Ovary (tissue), 9 donors: ENCODE results near the gene TRAPPC10. TPM values are rescaled to one million over a fixed set of nuclear protein-coding genes. Genes with fewer than 3 reads are reported as not detected.

Experiments used
- DNase-seq, 5 donors: peaks; one replicate each; pipeline ENCODE4 v3.0.0-alpha.2; 2019 to 2020
- H3K27ac ChIP-seq, 2 donors: fragments of 200-600 bp; one replicate each; pipeline versions ENCODE4 v1.5.1 to v1.8.0; 2019 to 2022
- H3K27me3 ChIP-seq: fragments of 200-600 bp; one replicate; pipeline ENCODE4 v1.8.0; 2022
- H3K36me3 ChIP-seq: fragments of 200-600 bp; sonication (generic); one replicate; pipeline ENCODE4 v1.5.1; 2019
- H3K4me1 ChIP-seq: one replicate; pipeline ENCODE4 v1.8.1; 2013; ENCODE audit warnings: mild to moderate bottlenecking, moderate library complexity; ENCODE audit not compliant: insufficient read depth
- H3K4me3 ChIP-seq: fragments of 200-600 bp; sonication (generic); one replicate; pipeline ENCODE4 v1.5.1; 2017
- H3K9me3 ChIP-seq, 2 donors: fragments of 200-600 bp in 1 of 2; sonication (generic) in 1 of 2; one replicate each; pipeline versions ENCODE4 v1.5.1 to v1.8.1; 2013 to 2019; ENCODE audit warnings: mild to moderate bottlenecking in 1 of 2, moderate library complexity in 1 of 2
- EP300 ChIP-seq: sonication (generic); formaldehyde crosslinking; IDR thresholded peaks from one replicate; pipeline ENCODE4 v1.6.1; 2017; ENCODE audit warnings: antibody characterized with exemption
- POLR2A ChIP-seq: fragments of 450-650 bp; IDR thresholded peaks from one replicate; pipeline ENCODE4 v1.6.1; 2017; ENCODE audit warnings: antibody characterized with exemption, mild to moderate bottlenecking, moderate library complexity
- WGBS, 3 donors: extraction: QIAGEN DNeasy Blood & Tissue Kit in 1 of 3; methylation state at CpG; one replicate each; pipeline versions ENCODE4 v1.1.5 to v1.1.7; 2013 to 2017; 5-methylcytosine and 5-hydroxymethylcytosine counted together
- intact Hi-C, 4 donors: fragments of 100-400 bp; cut with DNase I; formaldehyde crosslinking; loops; one replicate each; pipeline versions ENCODE4 v1.11.0 to v1.15.1; 2022 to 2023
- polyA plus RNA-seq, 2 donors: library from polyadenylated mRNA; stranded (reverse); fragments of 200-250 nt in 1 of 2; fragments of 350-450 nt in 1 of 2; fragmentation: Illumina TruSeq in 1 of 2; extraction: RNeasy Lipid Tissue Mini Kit (QIAGEN cat#74804) in 1 of 2; gene quantifications; one replicate each; pipeline ENCODE4 v1.2.3, GENCODE V29; 2013 to 2014
- total RNA-seq, 7 donors: library from RNA; depleted of rRNA in 2 of 7; stranded (reverse); fragments of >200 nt in 2 of 7; fragmentation: NEBNext Ultra II Directional in 3 of 7; extraction: Animal tissue kit (Norgen Biotek cat#: 25700) in 3 of 7; gene quantifications; one replicate each; pipeline versions ENCODE4 v1.1.0 to v1.2.4, GENCODE V29; 2016 to 2023
- TF ChIP-seq, protein P1 (sequence below), 3 donors: fragments of 450-650 bp in 2 of 3; fragments of 200-600 bp in 1 of 3; IDR thresholded peaks; one replicate each; pipeline versions ENCODE4 v1.5.1 to v1.8.0; 2016 to 2022; ENCODE audit warnings: antibody characterized with exemption in 3 of 3, mild to moderate bottlenecking in 1 of 3
- donor health status: DM: no; HTN: no; CAD: no; lungs with moderate emphysema.
- donor health status: DM: no; HTN: no; CAD: no.
- donor health status: Bipolar disorder and iron deficiency.
- donor health status: DM: yes; HTN: yes; CAD: no.
- donor health status: DM: no; HTN: no; CAD: no.
- donor health status: DM: yes; HTN: yes; CAD: no.

The TRAPPC10 gene
- total and polyA plus RNA-seq, 9 donors, result 7.9 to 30.1 (median 21.3) TPM

- H3K27ac ChIP-seq, result peak overlapping the region; percentile 56 to 76
- H3K4me3 ChIP-seq, result peak overlapping the region; percentile 98
- TF ChIP-seq POLR2A, result no peak
- TF ChIP-seq EP300, result no peak
- TF ChIP-seq, protein P1, sequence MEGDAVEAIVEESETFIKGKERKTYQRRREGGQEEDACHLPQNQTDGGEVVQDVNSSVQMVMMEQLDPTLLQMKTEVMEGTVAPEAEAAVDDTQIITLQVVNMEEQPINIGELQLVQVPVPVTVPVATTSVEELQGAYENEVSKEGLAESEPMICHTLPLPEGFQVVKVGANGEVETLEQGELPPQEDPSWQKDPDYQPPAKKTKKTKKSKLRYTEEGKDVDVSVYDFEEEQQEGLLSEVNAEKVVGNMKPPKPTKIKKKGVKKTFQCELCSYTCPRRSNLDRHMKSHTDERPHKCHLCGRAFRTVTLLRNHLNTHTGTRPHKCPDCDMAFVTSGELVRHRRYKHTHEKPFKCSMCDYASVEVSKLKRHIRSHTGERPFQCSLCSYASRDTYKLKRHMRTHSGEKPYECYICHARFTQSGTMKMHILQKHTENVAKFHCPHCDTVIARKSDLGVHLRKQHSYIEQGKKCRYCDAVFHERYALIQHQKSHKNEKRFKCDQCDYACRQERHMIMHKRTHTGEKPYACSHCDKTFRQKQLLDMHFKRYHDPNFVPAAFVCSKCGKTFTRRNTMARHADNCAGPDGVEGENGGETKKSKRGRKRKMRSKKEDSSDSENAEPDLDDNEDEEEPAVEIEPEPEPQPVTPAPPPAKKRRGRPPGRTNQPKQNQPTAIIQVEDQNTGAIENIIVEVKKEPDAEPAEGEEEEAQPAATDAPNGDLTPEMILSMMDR (IDR thresholded peaks at IDR 0.05), result no peak
- H3K36me3 ChIP-seq, result no peaks in the 10 kb centered on the region
- no peaks in the 10 kb centered on the region for H3K27me3 ChIP-seq
- peak; percentile 28 to 75 (median 68) for DNase-seq
- intact Hi-C loops, result loop anchor here in 1 of 4 donors (5.0 kb wide), 1 partner anchor 40 kb away; no protein-coding TSS in a partner anchor
- no peaks in the 10 kb centered on the region for H3K9me3 ChIP-seq
- no peaks in the 10 kb centered on the region for H3K4me1 ChIP-seq
- WGBS, 3 donors, result 0 to 1% (median 1%) methylated on average over 71 to 87 of the region's 87 CpGs
Measured at GRCh38 chr21:44012474-44013379, 618 bp downstream of the TRAPPC10 start.

DNA sequence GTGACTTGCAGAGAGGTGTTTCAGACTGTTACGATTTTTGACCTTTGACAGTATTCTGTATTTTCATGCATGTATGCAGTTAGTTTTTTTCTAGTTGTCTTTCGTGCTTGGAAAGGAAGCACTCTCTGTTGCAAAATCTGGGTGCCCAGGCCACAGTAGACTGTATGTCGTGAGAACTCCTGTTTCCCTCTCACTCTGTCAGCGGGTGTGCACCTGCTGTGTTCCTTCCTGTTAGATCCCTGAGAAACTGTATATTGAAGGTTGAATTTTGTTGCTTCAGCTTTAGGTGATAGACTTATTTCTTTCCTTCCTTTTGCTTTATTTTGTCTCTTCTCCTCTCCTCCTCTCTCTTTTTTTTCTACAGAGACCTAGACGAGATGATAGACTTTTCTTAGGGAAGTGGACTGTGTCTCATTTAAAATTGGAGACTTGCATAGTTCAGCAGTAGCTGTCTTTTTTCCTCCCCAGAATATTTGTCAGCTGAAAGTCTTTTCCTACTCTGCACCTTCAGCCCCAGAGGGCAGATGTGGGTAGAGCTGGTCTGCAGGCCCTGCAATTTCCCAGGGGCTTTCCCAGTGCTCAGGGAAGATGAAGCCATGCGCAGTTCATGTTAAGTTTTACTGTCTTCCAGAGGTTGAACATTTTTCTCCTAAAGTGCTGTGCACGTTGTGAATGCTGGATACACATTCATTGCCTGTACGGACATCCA lies 1.4 kb downstream of the TRAPPC10 start:
- TF ChIP-seq, protein P1 (IDR thresholded peaks at IDR 0.05), result no peak
- TF ChIP-seq EP300 (no peak), POLR2A (no peak)
- no peaks in the 10 kb centered on the region for H3K36me3 ChIP-seq
- H3K9me3 ChIP-seq, result no peaks in the 10 kb centered on the region
- H3K27ac ChIP-seq, result no peak overlapping the region
- DNase-seq, result no peak
- H3K4me3 ChIP-seq, result peak overlapping the region; percentile 98
- intact Hi-C loops, result loop anchor here in 1 of 4 donors (5.0 kb wide), 1 partner anchor 39 kb away; no protein-coding TSS in a partner anchor
- no peaks in the 10 kb centered on the region for H3K27me3 ChIP-seq
- H3K4me1 ChIP-seq, result no peaks in the 10 kb centered on the region
- 31 to 35% (median 33%) methylated on average over 8 of the region's 8 CpGs for WGBS, 3 donors

- Histone ChIP-seq H3K27ac (no peak overlapping the region), H3K9me3 (no peaks in the 10 kb centered on the region), H3K4me3 (no peak overlapping the region), H3K4me1 (peaks cover 2% of the 10 kb centered on the region), H3K27me3 (no peaks in the 10 kb centered on the region), H3K36me3 (no peaks in the 10 kb centered on the region)
- 88 to 93% (median 93%) methylated on average over 9 of the region's 9 CpGs for WGBS, 3 donors
- intact Hi-C loops, result no loop called here
- TF ChIP-seq POLR2A (no peak), EP300 (no peak)
- TF ChIP-seq, protein P1 (IDR thresholded peaks at IDR 0.05), result no peak
- no peak for DNase-seq
Measured at GRCh38 chr21:44017601-44018000, 5.5 kb downstream of the TRAPPC10 start.

DNA sequence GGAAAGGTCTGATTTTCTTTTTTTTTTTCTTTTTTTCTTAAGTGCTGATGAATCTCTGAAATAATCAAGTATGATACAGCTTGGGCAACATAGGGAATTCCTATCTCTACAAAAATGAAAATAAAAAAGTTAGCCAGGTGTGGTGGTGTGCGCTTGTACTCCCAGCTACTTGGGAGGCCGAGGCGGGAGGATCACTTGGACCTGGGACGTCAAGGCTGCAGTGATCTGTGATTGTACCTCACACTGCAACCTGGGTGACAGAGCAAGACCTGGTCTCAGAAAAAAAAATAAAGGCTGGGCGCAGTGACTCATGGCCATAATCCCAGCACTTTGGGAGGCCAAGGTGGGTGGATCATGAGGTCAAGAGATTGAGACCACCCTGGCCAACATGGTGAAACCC lies 6.0 kb downstream of the TRAPPC10 start:
- no peak overlapping the region for H3K4me3 ChIP-seq
- TF ChIP-seq POLR2A (no peak), EP300 (no peak)
- TF ChIP-seq, protein P1 (IDR thresholded peaks at IDR 0.05), result no peak
- 89 to 92% (median 91%) methylated on average over 5 of the region's 5 CpGs for WGBS, 3 donors
- intact Hi-C loops, result no loop called here
- no peak for DNase-seq
- peaks cover 2% of the 10 kb centered on the region for H3K4me1 ChIP-seq
- H3K36me3 ChIP-seq, result no peaks in the 10 kb centered on the region
- H3K27ac ChIP-seq, result no peak overlapping the region
- H3K9me3 ChIP-seq, result no peaks in the 10 kb centered on the region
- H3K27me3 ChIP-seq, result no peaks in the 10 kb centered on the region
